GM12801 (cell line): ENCODE data around the gene ARHGAP44.

Source experiments
- CTCF ChIP-seq: IDR thresholded peaks from one replicate; pipeline ENCODE4 v1.5.1; 2011; ENCODE audit warnings: control low read depth; ENCODE audit not compliant: insufficient read length; ENCODE audit errors: extremely low read depth

Gene ARHGAP44

GRCh38 chr17:12996357-12996756 lies 207.1 kb downstream of the ARHGAP44 start:
- no peak for TF ChIP-seq CTCF

- no peak for TF ChIP-seq CTCF
Observed at GRCh38 chr17:12996941-12997340, 207.6 kb downstream of the ARHGAP44 start.

- TF ChIP-seq CTCF, result no peak
Observed at GRCh38 chr17:12998461-12998860, 209.2 kb downstream of the ARHGAP44 start.

- no peak for TF ChIP-seq CTCF
Observed at GRCh38 chr17:12998874-12999273, 209.6 kb downstream of the ARHGAP44 start.

GRCh38 chr17:13000561-13000960 lies 211.3 kb downstream of the ARHGAP44 start:
- no peak for TF ChIP-seq CTCF

- no peak for TF ChIP-seq CTCF
Observed at GRCh38 chr17:13001991-13002615, 212.8 kb downstream of the ARHGAP44 start.

GRCh38 chr17:13002761-13003453 lies 213.6 kb downstream of the ARHGAP44 start:
- no peak for TF ChIP-seq CTCF
